ENCODE measurements around the gene CALML3. TPM values are rescaled to one million over a fixed set of nuclear protein-coding genes. Genes with fewer than 3 reads are reported as not detected.
"Not testable (repeated sequence)": the region's sequence is repeated elsewhere in the genome, so short reads cannot be mapped to it uniquely, and the experiment has no call there.

The CALML3 gene
- polyA plus RNA-seq (ENCODE audit: insufficient read length in 12 of 12) = under 1 TPM in 10 of 12 donors, not detected in 2; 0.18 to 0.50 (median 0.33) TPM
- long read RNA-seq, donor 1, partial matches to known transcripts = 0 of 1 reads
- long read RNA-seq, donor 1, other reads (novel, unspliced or antisense) = 0 of 1 reads
- long read RNA-seq, donor 2, partial matches to known transcripts = 0 of 4 reads
- long read RNA-seq, donor 2, other reads (novel, unspliced or antisense) = 0 of 4 reads
- long read RNA-seq, donor 3 = 0 reads
- long read RNA-seq, donor 4, partial matches to known transcripts = 0 of 1 reads
- long read RNA-seq, donor 4, other reads (novel, unspliced or antisense) = 0 of 1 reads
- long read RNA-seq, donor 5 = 0 reads
- long read RNA-seq, donor 6 = 0 reads
- long read RNA-seq, donor 7 = 0 reads
- long read RNA-seq, donor 8 = 0 reads
- long read RNA-seq, donor 9 = 0 reads
- long read RNA-seq, donor 10, partial matches to known transcripts = 0 of 1 reads
- long read RNA-seq, donor 10, other reads (novel, unspliced or antisense) = 0 of 1 reads
- long read RNA-seq, donor 11 = 0 reads

- no peak for DNase-seq
These were observed at the start of gene CALML3 for GRCh38 chr10:5524641-5525560. TSS of gene CALML3 (plus strand) at chr10:5524961. CDS start at chr10:5525086, 125 bp downstream.

- not testable (repeated sequence) for DNase-seq
These were observed 49.7 kb upstream of the CALML3 start for GRCh38 chr10:5475088-5475487.

GRCh38 chr10:5475974-5476807 is 48.6 kb upstream of the CALML3 start:
- DNase-seq = not testable (repeated sequence)

GRCh38 chr10:5476918-5477525 is 47.7 kb upstream of the CALML3 start:
- no peak for DNase-seq

GRCh38 chr10:5477948-5478693 is 46.6 kb upstream of the CALML3 start:
- no peak for DNase-seq

- DNase-seq = no peak
These were observed 46.0 kb upstream of the CALML3 start for GRCh38 chr10:5478694-5479305.

GRCh38 chr10:5479481-5480161 is 45.1 kb upstream of the CALML3 start:
- DNase-seq = no peak

GRCh38 chr10:5480162-5480941 is 44.4 kb upstream of the CALML3 start:
- no peak for DNase-seq

GRCh38 chr10:5481121-5481520 is 43.6 kb upstream of the CALML3 start:
- DNase-seq = no peak

GRCh38 chr10:5482016-5482415 is 42.7 kb upstream of the CALML3 start:
- DNase-seq = no peak

- DNase-seq = no peak
These were observed 40.6 kb upstream of the CALML3 start for GRCh38 chr10:5484205-5484604.

- DNase-seq = no peak
These were observed 39.5 kb upstream of the CALML3 start for GRCh38 chr10:5485290-5485689.

GRCh38 chr10:5485948-5486852 is 38.6 kb upstream of the CALML3 start:
- DNase-seq = no peak

GRCh38 chr10:5486853-5487235 is 37.9 kb upstream of the CALML3 start:
- DNase-seq = no peak

- no peak for DNase-seq
These were observed 36.2 kb upstream of the CALML3 start for GRCh38 chr10:5488272-5489161.

- DNase-seq = no peak
These were observed 34.7 kb upstream of the CALML3 start for GRCh38 chr10:5490032-5490431.
